NB4 (cell line): ENCODE results near the gene KCNAB1.

Source experiments
- POLR2A ChIP-seq: IDR thresholded peaks from 2 replicates; pipeline ENCODE4 v1.6.1; 2011; ENCODE audit warnings: mild to moderate bottlenecking; ENCODE audit not compliant: insufficient read length; ENCODE audit errors: extremely low read depth
- TF ChIP-seq, protein P1 (sequence below): IDR thresholded peaks from one replicate; pipeline ENCODE4 v1.5.1; 2012; ENCODE audit warnings: low read depth, low read length

GRCh38 chr3:156509189-156510174, 389.1 kb downstream of the KCNAB1 start:
- TF ChIP-seq POLR2A = no peak
- TF ChIP-seq, protein P1, sequence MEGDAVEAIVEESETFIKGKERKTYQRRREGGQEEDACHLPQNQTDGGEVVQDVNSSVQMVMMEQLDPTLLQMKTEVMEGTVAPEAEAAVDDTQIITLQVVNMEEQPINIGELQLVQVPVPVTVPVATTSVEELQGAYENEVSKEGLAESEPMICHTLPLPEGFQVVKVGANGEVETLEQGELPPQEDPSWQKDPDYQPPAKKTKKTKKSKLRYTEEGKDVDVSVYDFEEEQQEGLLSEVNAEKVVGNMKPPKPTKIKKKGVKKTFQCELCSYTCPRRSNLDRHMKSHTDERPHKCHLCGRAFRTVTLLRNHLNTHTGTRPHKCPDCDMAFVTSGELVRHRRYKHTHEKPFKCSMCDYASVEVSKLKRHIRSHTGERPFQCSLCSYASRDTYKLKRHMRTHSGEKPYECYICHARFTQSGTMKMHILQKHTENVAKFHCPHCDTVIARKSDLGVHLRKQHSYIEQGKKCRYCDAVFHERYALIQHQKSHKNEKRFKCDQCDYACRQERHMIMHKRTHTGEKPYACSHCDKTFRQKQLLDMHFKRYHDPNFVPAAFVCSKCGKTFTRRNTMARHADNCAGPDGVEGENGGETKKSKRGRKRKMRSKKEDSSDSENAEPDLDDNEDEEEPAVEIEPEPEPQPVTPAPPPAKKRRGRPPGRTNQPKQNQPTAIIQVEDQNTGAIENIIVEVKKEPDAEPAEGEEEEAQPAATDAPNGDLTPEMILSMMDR = peak; percentile 17
